ENCODE data around the gene ALDH8A1.

Gene ALDH8A1

GRCh38 chr6:134870677-134871498 lies 79.0 kb downstream of the ALDH8A1 start:
- no peak for DNase-seq

GRCh38 chr6:134868812-134869211 lies 81.1 kb downstream of the ALDH8A1 start:
- DNase-seq, result no peak

Data from suppressor macrophage treated with lipopolysaccharide for 1 hour (primary cell).